GM23338 (cell line): ENCODE results near the gene GJA3. TPM values are rescaled to one million over a fixed set of nuclear protein-coding genes. Genes with fewer than 3 reads are reported as not detected.

Experiments used
- ATAC-seq: fragments of 200-7000 bp; cut with Tn5 transposase; 3 replicates; pipeline ENCODE4 v1.9.1; 2020
- DNase-seq: peaks from one replicate; pipeline ENCODE4 v3.0.0-alpha.2; 2015; ENCODE audit warnings: low spot score
- H2AFZ ChIP-seq: fragments of 200-600 bp; sonication (generic); 2 replicates; pipeline ENCODE4 v1.8.0; 2016; ENCODE audit warnings: antibody characterized with exemption, mild to moderate bottlenecking, moderate library complexity
- H3F3A ChIP-seq: fragments of 200-600 bp; sonication (generic); replicated peaks from 2 replicates; pipeline ENCODE4 v1.8.0; 2017; ENCODE audit warnings: antibody characterized with exemption, mixed run types, low read depth
- H3K27ac ChIP-seq: fragments of 200-600 bp; sonication (generic); 2 replicates; pipeline ENCODE4 v1.6.1; 2016; ENCODE audit warnings: low read depth
- H3K27me3 ChIP-seq: fragments of 200-600 bp; sonication (generic); 2 replicates; pipeline ENCODE4 v1.8.0; 2016; ENCODE audit warnings: mild to moderate bottlenecking, mixed run types, moderate library complexity; ENCODE audit not compliant: insufficient read depth
- H3K36me3 ChIP-seq: fragments of 200-600 bp; sonication (generic); 2 replicates; pipeline ENCODE4 v1.8.0; 2016; ENCODE audit warnings: mild to moderate bottlenecking; ENCODE audit not compliant: insufficient read depth
- H3K4me1 ChIP-seq: fragments of 200-600 bp; sonication (generic); 2 replicates; pipeline ENCODE4 v1.8.0; 2016; ENCODE audit warnings: mild to moderate bottlenecking, moderate library complexity; ENCODE audit not compliant: insufficient read depth
- H3K4me2 ChIP-seq: fragments of 200-600 bp; sonication (generic); 2 replicates; pipeline ENCODE4 v1.7.1; 2017; ENCODE audit warnings: mixed run types
- H3K4me3 ChIP-seq: fragments of 200-600 bp; sonication (generic); 2 replicates; pipeline ENCODE4 v1.6.1; 2016; ENCODE audit warnings: mixed run types
- H3K79me2 ChIP-seq: fragments of 200-600 bp; sonication (generic); replicated peaks from 2 replicates; pipeline ENCODE4 v1.8.0; 2017; ENCODE audit warnings: mild to moderate bottlenecking; ENCODE audit not compliant: insufficient read depth
- H3K9me2 ChIP-seq: fragments of 200-600 bp; sonication (generic); 2 replicates; pipeline ENCODE4 v1.8.0; 2017; ENCODE audit not compliant: insufficient read depth
- H4K20me1 ChIP-seq: fragments of 200-600 bp; sonication (generic); replicated peaks from 2 replicates; pipeline ENCODE4 v1.8.0; 2017; ENCODE audit warnings: mild to moderate bottlenecking; ENCODE audit not compliant: insufficient read depth
- H3K27ac Mint-ChIP-seq: 2 replicates; pipeline ENCODE4 v1.8.0; 2020; ENCODE audit warnings: inconsistent platforms, mild to moderate bottlenecking, moderate library complexity, mixed read lengths
- H3K27me3 Mint-ChIP-seq: 3 replicates; pipeline ENCODE4 v1.8.0; 2022; ENCODE audit warnings: low read depth, mild to moderate bottlenecking, moderate library complexity, mixed read lengths, inconsistent platforms; ENCODE audit not compliant: insufficient read depth, poor library complexity
- H3K36me3 Mint-ChIP-seq: 3 replicates; pipeline ENCODE4 v1.8.0; 2021; ENCODE audit warnings: low read depth, mild to moderate bottlenecking, inconsistent platforms, moderate library complexity, mixed read lengths
- H3K4me1 Mint-ChIP-seq: 3 replicates; pipeline ENCODE4 v1.8.0; 2020; ENCODE audit warnings: mild to moderate bottlenecking, inconsistent platforms, mixed read lengths
- H3K4me3 Mint-ChIP-seq: 3 replicates; pipeline ENCODE4 v1.8.0; 2021; ENCODE audit warnings: moderate library complexity, mild to moderate bottlenecking, inconsistent platforms, mixed read lengths
- H3K9me3 Mint-ChIP-seq: 3 replicates; pipeline ENCODE4 v1.8.0; 2020; ENCODE audit warnings: moderate library complexity, mild to moderate bottlenecking, inconsistent platforms, mixed read lengths
- EZH2phosphoT487 ChIP-seq: fragments of 200-600 bp; sonication (generic); IDR thresholded peaks from one replicate; pipeline ENCODE4 v1.8.1; 2018; ENCODE audit warnings: antibody characterized with exemption; ENCODE audit not compliant: unreplicated experiment
- JUNB ChIP-seq: IDR thresholded peaks from one replicate; pipeline ENCODE4 v1.6.1; 2016; ENCODE audit warnings: antibody characterized with exemption; ENCODE audit not compliant: unreplicated experiment
- POLR2AphosphoS5 ChIP-seq: IDR thresholded peaks from 2 replicates; pipeline ENCODE4 v1.6.1; 2016; ENCODE audit warnings: antibody characterized with exemption, low read depth
- polyA plus RNA-seq: library from polyadenylated mRNA; unstranded; fragments of >200 nt; fragmentation: Nextera tagmentation; extraction: Ambion mirVana; gene quantifications from 2 replicates; pipeline ENCODE4 v1.2.1, GENCODE V29; 2016
- total RNA-seq: library from RNA; depleted of rRNA; stranded (reverse); fragments of >200 nt; shearing (Covaris generic); gene quantifications from 2 replicates; pipeline ENCODE4 v1.2.3, GENCODE V29; 2014
- TF ChIP-seq, protein P1 (sequence below): fragments of 250-450 bp; sonication (Bioruptor Pico); IDR thresholded peaks from 2 replicates; pipeline ENCODE4 v1.5.0; 2020; ENCODE audit warnings: mild to moderate bottlenecking, moderate library complexity
- TF ChIP-seq, protein P2 (sequence below): IDR thresholded peaks from 2 replicates; pipeline ENCODE4 v1.6.1; 2016; ENCODE audit warnings: antibody characterized with exemption

GJA3 gene
- total and polyA plus RNA-seq, 2 experiments from 2014 or later: 0.17 to 0.23 TPM

DNA sequence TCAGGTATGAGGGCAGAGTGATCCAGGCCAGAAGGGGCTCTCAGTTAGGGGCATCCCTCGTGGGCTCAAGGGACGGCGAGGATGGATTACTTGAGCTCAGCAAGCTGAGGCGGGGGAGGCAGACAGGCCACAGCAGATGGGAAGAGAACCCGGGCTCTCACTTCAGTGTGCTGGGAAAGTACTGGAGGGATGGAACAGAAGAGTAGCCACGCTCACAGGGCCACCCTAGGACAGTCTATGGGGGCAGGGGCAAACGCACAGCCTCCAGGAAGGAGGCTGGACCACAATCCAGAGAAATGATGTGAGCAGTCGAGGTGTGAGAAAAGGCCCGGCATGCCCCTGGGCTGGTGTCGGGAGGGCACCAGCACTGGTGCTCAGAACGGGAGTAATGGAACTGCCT, 9.2 kb downstream of the GJA3 start (continued):
- TF ChIP-seq, protein P1, sequence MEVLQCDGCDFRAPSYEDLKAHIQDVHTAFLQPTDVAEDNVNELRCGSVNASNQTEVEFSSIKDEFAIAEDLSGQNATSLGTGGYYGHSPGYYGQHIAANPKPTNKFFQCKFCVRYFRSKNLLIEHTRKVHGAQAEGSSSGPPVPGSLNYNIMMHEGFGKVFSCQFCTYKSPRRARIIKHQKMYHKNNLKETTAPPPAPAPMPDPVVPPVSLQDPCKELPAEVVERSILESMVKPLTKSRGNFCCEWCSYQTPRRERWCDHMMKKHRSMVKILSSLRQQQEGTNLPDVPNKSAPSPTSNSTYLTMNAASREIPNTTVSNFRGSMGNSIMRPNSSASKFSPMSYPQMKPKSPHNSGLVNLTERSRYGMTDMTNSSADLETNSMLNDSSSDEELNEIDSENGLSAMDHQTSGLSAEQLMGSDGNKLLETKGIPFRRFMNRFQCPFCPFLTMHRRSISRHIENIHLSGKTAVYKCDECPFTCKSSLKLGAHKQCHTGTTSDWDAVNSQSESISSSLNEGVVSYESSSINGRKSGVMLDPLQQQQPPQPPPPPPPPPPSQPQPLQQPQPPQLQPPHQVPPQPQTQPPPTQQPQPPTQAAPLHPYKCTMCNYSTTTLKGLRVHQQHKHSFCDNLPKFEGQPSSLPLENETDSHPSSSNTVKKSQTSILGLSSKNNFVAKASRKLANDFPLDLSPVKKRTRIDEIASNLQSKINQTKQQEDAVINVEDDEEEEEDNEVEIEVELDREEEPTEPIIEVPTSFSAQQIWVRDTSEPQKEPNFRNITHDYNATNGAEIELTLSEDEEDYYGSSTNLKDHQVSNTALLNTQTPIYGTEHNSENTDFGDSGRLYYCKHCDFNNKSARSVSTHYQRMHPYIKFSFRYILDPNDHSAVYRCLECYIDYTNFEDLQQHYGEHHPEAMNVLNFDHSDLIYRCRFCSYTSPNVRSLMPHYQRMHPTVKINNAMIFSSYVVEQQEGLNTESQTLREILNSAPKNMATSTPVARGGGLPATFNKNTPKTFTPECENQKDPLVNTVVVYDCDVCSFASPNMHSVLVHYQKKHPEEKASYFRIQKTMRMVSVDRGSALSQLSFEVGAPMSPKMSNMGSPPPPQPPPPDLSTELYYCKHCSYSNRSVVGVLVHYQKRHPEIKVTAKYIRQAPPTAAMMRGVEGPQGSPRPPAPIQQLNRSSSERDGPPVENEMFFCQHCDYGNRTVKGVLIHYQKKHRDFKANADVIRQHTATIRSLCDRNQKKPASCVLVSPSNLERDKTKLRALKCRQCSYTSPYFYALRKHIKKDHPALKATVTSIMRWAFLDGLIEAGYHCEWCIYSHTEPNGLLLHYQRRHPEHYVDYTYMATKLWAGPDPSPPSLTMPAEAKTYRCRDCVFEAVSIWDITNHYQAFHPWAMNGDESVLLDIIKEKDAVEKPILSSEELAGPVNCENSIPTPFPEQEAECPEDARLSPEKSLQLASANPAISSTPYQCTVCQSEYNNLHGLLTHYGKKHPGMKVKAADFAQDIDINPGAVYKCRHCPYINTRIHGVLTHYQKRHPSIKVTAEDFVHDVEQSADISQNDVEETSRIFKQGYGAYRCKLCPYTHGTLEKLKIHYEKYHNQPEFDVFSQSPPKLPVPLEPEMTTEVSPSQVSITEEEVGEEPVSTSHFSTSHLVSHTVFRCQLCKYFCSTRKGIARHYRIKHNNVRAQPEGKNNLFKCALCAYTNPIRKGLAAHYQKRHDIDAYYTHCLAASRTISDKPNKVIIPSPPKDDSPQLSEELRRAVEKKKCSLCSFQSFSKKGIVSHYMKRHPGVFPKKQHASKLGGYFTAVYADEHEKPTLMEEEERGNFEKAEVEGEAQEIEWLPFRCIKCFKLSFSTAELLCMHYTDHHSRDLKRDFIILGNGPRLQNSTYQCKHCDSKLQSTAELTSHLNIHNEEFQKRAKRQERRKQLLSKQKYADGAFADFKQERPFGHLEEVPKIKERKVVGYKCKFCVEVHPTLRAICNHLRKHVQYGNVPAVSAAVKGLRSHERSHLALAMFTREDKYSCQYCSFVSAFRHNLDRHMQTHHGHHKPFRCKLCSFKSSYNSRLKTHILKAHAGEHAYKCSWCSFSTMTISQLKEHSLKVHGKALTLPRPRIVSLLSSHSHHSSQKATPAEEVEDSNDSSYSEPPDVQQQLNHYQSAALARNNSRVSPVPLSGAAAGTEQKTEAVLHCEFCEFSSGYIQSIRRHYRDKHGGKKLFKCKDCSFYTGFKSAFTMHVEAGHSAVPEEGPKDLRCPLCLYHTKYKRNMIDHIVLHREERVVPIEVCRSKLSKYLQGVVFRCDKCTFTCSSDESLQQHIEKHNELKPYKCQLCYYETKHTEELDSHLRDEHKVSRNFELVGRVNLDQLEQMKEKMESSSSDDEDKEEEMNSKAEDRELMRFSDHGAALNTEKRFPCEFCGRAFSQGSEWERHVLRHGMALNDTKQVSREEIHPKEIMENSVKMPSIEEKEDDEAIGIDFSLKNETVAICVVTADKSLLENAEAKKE: no peak
- TF ChIP-seq POLR2AphosphoS5: no peak
- no peak for TF ChIP-seq EZH2phosphoT487
- TF ChIP-seq, protein P2, sequence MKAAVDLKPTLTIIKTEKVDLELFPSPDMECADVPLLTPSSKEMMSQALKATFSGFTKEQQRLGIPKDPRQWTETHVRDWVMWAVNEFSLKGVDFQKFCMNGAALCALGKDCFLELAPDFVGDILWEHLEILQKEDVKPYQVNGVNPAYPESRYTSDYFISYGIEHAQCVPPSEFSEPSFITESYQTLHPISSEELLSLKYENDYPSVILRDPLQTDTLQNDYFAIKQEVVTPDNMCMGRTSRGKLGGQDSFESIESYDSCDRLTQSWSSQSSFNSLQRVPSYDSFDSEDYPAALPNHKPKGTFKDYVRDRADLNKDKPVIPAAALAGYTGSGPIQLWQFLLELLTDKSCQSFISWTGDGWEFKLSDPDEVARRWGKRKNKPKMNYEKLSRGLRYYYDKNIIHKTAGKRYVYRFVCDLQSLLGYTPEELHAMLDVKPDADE: no peak
- TF ChIP-seq JUNB: no peak

DNA sequence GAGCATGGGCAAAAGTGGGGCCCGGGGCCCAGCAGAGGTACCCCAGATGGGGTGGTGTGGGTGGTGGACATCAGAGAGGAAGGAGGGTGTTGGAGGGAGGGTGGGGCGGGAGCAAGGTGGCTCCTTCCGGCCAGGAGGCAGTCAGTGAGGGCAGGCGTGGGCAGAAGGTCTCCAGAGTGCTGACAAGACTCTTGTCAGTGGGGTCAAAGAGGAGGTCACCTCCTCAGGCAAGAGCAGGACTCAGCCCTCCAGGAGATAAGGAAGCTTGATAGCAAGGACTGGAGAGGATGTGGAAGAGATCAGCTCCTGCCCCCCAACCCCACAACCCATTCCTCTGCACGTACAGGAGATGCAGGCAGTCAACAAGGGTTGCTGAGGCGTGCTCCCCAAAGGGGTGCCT, 9.8 kb downstream of the GJA3 start:
- H3K9me3 Mint-ChIP-seq: no peaks in the 10 kb centered on the region; the same call in 2 of the 3 replicates
- no peak overlapping the region for H2AFZ ChIP-seq
- no peaks in the 10 kb centered on the region for H3K4me1 ChIP-seq
- H3K36me3 Mint-ChIP-seq: no peaks in the 10 kb centered on the region
- H3K4me1 Mint-ChIP-seq: peaks cover 8% of the 10 kb centered on the region
- H3K4me2 ChIP-seq: no peak overlapping the region
- no peaks in the 10 kb centered on the region for H3K36me3 ChIP-seq
- H4K20me1 ChIP-seq: no peaks in the 10 kb centered on the region
- ATAC-seq (no peak), DNase-seq (no peak)
- no peak overlapping the region for H3K4me3 ChIP-seq
- H3K27me3 Mint-ChIP-seq: peaks cover 5% of the 10 kb centered on the region
- H3K27me3 ChIP-seq: no peaks in the 10 kb centered on the region
- no peaks in the 10 kb centered on the region for H3K79me2 ChIP-seq
- H3K27ac Mint-ChIP-seq: no peak overlapping the region
- H3K4me3 Mint-ChIP-seq: no peak overlapping the region
- H3K27ac ChIP-seq: no peak overlapping the region
- H3F3A ChIP-seq: no peaks in the 10 kb centered on the region
- no peaks in the 10 kb centered on the region; the same call in 1 of the 2 replicates for H3K9me2 ChIP-seq
- TF ChIP-seq, protein P1: no peak
- TF ChIP-seq JUNB: no peak
- TF ChIP-seq, protein P2: no peak
